Trophoblast cell (in vitro differentiated cells and primary cell): ENCODE results near the gene PCDH7.
A peak's percentile ranks its signal among the peaks of the same experiment; 100 is the strongest.

Source experiments
- DNase-seq, 2 donors: peaks; one replicate each; pipeline ENCODE4 v3.0.0-alpha.2; 2016
- H2AFZ ChIP-seq: 2 replicates; pipeline ENCODE4 v1.6.1; 2013; ENCODE audit warnings: low read length, moderate library complexity, mild to moderate bottlenecking; ENCODE audit not compliant: insufficient read depth, poor library complexity
- H2AK5ac ChIP-seq: 2 replicates; pipeline ENCODE4 v1.6.1; 2013; ENCODE audit warnings: mild to moderate bottlenecking, low read length
- H2BK120ac ChIP-seq: 2 replicates; pipeline ENCODE4 v1.6.1; 2013; ENCODE audit warnings: low read length, mild to moderate bottlenecking, moderate library complexity; ENCODE audit not compliant: insufficient read depth, poor library complexity
- H2BK12ac ChIP-seq: 2 replicates; pipeline ENCODE4 v1.6.1; 2013; ENCODE audit warnings: mild to moderate bottlenecking, low read length, moderate library complexity
- H2BK5ac ChIP-seq: 2 replicates; pipeline ENCODE4 v1.6.1; 2013; ENCODE audit warnings: low read length, low read depth, moderate library complexity, mild to moderate bottlenecking; ENCODE audit not compliant: poor library complexity
- H3K14ac ChIP-seq: 2 replicates; pipeline ENCODE4 v1.6.1; 2013; ENCODE audit warnings: mild to moderate bottlenecking, low read length
- H3K18ac ChIP-seq: 2 replicates; pipeline ENCODE4 v1.6.1; 2013; ENCODE audit warnings: mild to moderate bottlenecking, low read length
- H3K23ac ChIP-seq: 2 replicates; pipeline ENCODE4 v1.6.1; 2013; ENCODE audit warnings: low read length
- H3K27ac ChIP-seq: 2 replicates; pipeline ENCODE4 v1.5.1; 2013; ENCODE audit warnings: low read depth, mild to moderate bottlenecking, inconsistent platforms, low read length, moderate library complexity
- H3K27me3 ChIP-seq: 2 replicates; pipeline ENCODE4 v1.6.1; 2013; ENCODE audit warnings: inconsistent platforms, mild to moderate bottlenecking, low read length, moderate library complexity; ENCODE audit not compliant: insufficient read depth
- H3K36me3 ChIP-seq, 2 experiments: 1 replicate in 1 of 2; 2 replicates in 1 of 2; pipeline ENCODE4 v1.6.1; 2013; ENCODE audit warnings: low read length in 2 of 2, mild to moderate bottlenecking in 2 of 2, moderate library complexity in 1 of 2; ENCODE audit not compliant: insufficient read depth in 2 of 2, control insufficient read depth in 1 of 2
- H3K4ac ChIP-seq: 2 replicates; pipeline ENCODE4 v1.6.1; 2013; ENCODE audit warnings: low read depth, mild to moderate bottlenecking, low read length, moderate library complexity
- H3K4me1 ChIP-seq, 2 experiments: 1 replicate in 1 of 2; 2 replicates in 1 of 2; pipeline ENCODE4 v1.6.1; 2013; ENCODE audit warnings: low read length in 2 of 2, mild to moderate bottlenecking in 2 of 2, moderate library complexity in 1 of 2; ENCODE audit not compliant: insufficient read depth in 2 of 2, control insufficient read depth in 1 of 2
- H3K4me2 ChIP-seq: 2 replicates; pipeline ENCODE4 v1.6.1; 2013; ENCODE audit warnings: inconsistent platforms, mild to moderate bottlenecking, low read length, moderate library complexity
- H3K4me3 ChIP-seq: 2 replicates; pipeline ENCODE4 v1.5.1; 2013; ENCODE audit warnings: mild to moderate bottlenecking, low read depth, low read length, inconsistent platforms
- H3K79me1 ChIP-seq: one replicate; pipeline ENCODE4 v1.6.1; 2013; ENCODE audit warnings: low read length
- H3K79me2 ChIP-seq: 2 replicates; pipeline ENCODE4 v1.6.1; 2013; ENCODE audit warnings: low read length, mild to moderate bottlenecking; ENCODE audit not compliant: control insufficient read depth, insufficient read depth, poor library complexity
- H3K9ac ChIP-seq: 2 replicates; pipeline ENCODE4 v1.6.1; 2013; ENCODE audit warnings: mild to moderate bottlenecking, low read length
- H3K9me3 ChIP-seq: 2 replicates; pipeline ENCODE4 v1.6.1; 2013; ENCODE audit warnings: low read depth, mild to moderate bottlenecking, control low read depth, inconsistent platforms, low read length; ENCODE audit not compliant: insufficient read depth
- H4K12ac ChIP-seq: 2 replicates; pipeline ENCODE4 v1.6.1; 2013; ENCODE audit warnings: low read depth, mild to moderate bottlenecking, low read length, moderate library complexity
- H4K8ac ChIP-seq: 2 replicates; pipeline ENCODE4 v1.6.1; 2013; ENCODE audit warnings: low read depth, mild to moderate bottlenecking, low read length, moderate library complexity
- H4K91ac ChIP-seq: one replicate; pipeline ENCODE4 v1.6.1; 2013; ENCODE audit warnings: low read depth, mild to moderate bottlenecking, low read length, moderate library complexity
- WGBS: extraction: QIAGEN DNeasy Blood & Tissue Kit; methylation state at CpG from one replicate; pipeline ENCODE4 v1.1.7; 2013; ENCODE audit warnings: missing lambda C conversion rate; ENCODE audit not compliant: insufficient read length, insufficient coverage; ENCODE audit errors: extremely low coverage; 5-methylcytosine and 5-hydroxymethylcytosine counted together

Gene PCDH7

GRCh38 chr4:30756553-30756952, 36.4 kb downstream of the PCDH7 start:
- Histone ChIP-seq H3K9me3 (no peaks in the 10 kb centered on the region), H3K9ac (no peak overlapping the region), H2BK5ac (no peak overlapping the region), H3K79me1 (peaks cover 5% of the 10 kb centered on the region), H3K79me2 (no peaks in the 10 kb centered on the region), H3K36me3 (no peaks in the 10 kb centered on the region), H4K91ac (no peak overlapping the region), H3K27me3 (no peaks in the 10 kb centered on the region), H2AFZ (no peak overlapping the region), H3K18ac (no peak overlapping the region), H2BK12ac (no peak overlapping the region), H4K8ac (no peak overlapping the region), H3K23ac (no peak overlapping the region), H2AK5ac (no peak overlapping the region), H3K4me1 (peaks cover 4 to 14% of the 10 kb centered on the region in 2 experiments), H2BK120ac (no peak overlapping the region), H3K4me2 (no peak overlapping the region), H3K4ac (no peak overlapping the region), H3K27ac (no peak overlapping the region), H3K4me3 (no peak overlapping the region), H4K12ac (no peak overlapping the region), H3K14ac (no peak overlapping the region)
- no CpG with 5 or more reads among the region's 3 CpGs for WGBS
- DNase-seq: no peak

- H3K9ac ChIP-seq: no peak overlapping the region
- no peaks in the 10 kb centered on the region for H3K9me3 ChIP-seq
- H2AFZ ChIP-seq: no peak overlapping the region
- no peak overlapping the region for H2BK12ac ChIP-seq
- H3K4me2 ChIP-seq: no peak overlapping the region
- WGBS: no CpG with 5 or more reads among the region's 6 CpGs
- H3K79me2 ChIP-seq: no peaks in the 10 kb centered on the region
- H3K27me3 ChIP-seq: no peaks in the 10 kb centered on the region
- no peak overlapping the region for H3K18ac ChIP-seq
- no peak overlapping the region for H2AK5ac ChIP-seq
- no peak overlapping the region for H3K4ac ChIP-seq
- no peak overlapping the region for H4K8ac ChIP-seq
- H4K91ac ChIP-seq: no peak overlapping the region
- no peak overlapping the region for H3K27ac ChIP-seq
- H3K4me1 ChIP-seq: peaks cover 4 to 14% of the 10 kb centered on the region in 2 experiments
- no peak overlapping the region for H3K4me3 ChIP-seq
- no peaks in the 10 kb centered on the region for H3K36me3 ChIP-seq
- peak; percentile 9 to 52 for DNase-seq
- no peak overlapping the region for H2BK5ac ChIP-seq
- H3K14ac ChIP-seq: no peak overlapping the region
- H3K23ac ChIP-seq: no peak overlapping the region
- H3K79me1 ChIP-seq: peaks cover 5% of the 10 kb centered on the region
- no peak overlapping the region for H4K12ac ChIP-seq
- no peak overlapping the region for H2BK120ac ChIP-seq
Measured at GRCh38 chr4:30757357-30757756, 37.2 kb downstream of the PCDH7 start.

GRCh38 chr4:30760551-30760950, 40.4 kb downstream of the PCDH7 start:
- no peak overlapping the region for H2BK120ac ChIP-seq
- H3K4me2 ChIP-seq: no peak overlapping the region
- H3K14ac ChIP-seq: no peak overlapping the region
- no peak overlapping the region for H2AFZ ChIP-seq
- H2BK12ac ChIP-seq: no peak overlapping the region
- H3K9ac ChIP-seq: no peak overlapping the region
- no peaks in the 10 kb centered on the region for H3K27me3 ChIP-seq
- no peak for DNase-seq
- no peak overlapping the region for H4K91ac ChIP-seq
- H3K9me3 ChIP-seq: no peaks in the 10 kb centered on the region
- H3K27ac ChIP-seq: no peak overlapping the region
- H3K79me1 ChIP-seq: peaks cover 2% of the 10 kb centered on the region
- no peak overlapping the region for H2AK5ac ChIP-seq
- H3K4me3 ChIP-seq: no peak overlapping the region
- H3K23ac ChIP-seq: no peak overlapping the region
- peaks cover 4 to 9% of the 10 kb centered on the region in 2 experiments for H3K4me1 ChIP-seq
- no peak overlapping the region for H4K8ac ChIP-seq
- no peak overlapping the region for H2BK5ac ChIP-seq
- no peak overlapping the region for H3K18ac ChIP-seq
- H3K36me3 ChIP-seq: no peaks in the 10 kb centered on the region
- H3K4ac ChIP-seq: no peak overlapping the region
- H3K79me2 ChIP-seq: no peaks in the 10 kb centered on the region
- no peak overlapping the region for H4K12ac ChIP-seq

- Histone ChIP-seq H3K79me2 (no peaks in the 10 kb centered on the region), H4K12ac (no peak overlapping the region), H3K9ac (no peak overlapping the region), H3K4me3 (no peak overlapping the region), H3K4ac (no peak overlapping the region), H4K91ac (no peak overlapping the region), H3K23ac (no peak overlapping the region), H3K14ac (no peak overlapping the region), H4K8ac (no peak overlapping the region), H3K27ac (no peak overlapping the region), H2AK5ac (no peak overlapping the region), H3K4me1 (no peaks in the 10 kb centered on the region), H3K27me3 (no peaks in the 10 kb centered on the region), H2BK5ac (no peak overlapping the region), H3K36me3 (no peaks in the 10 kb centered on the region), H3K4me2 (no peak overlapping the region), H3K79me1 (no peaks in the 10 kb centered on the region), H2BK120ac (no peak overlapping the region), H3K18ac (no peak overlapping the region), H2AFZ (no peak overlapping the region), H2BK12ac (no peak overlapping the region), H3K9me3 (no peaks in the 10 kb centered on the region)
- no CpG with 5 or more reads among the region's 3 CpGs for WGBS
- DNase-seq: no peak
Measured at GRCh38 chr4:30763321-30763727, 43.2 kb downstream of the PCDH7 start.
